Memory B cell (primary cell): ENCODE data around the gene DNAJB6.
"Not testable (repeated sequence)": the region's sequence is repeated elsewhere in the genome, so short reads cannot be mapped to it uniquely, and the experiment has no call there.

Source experiments
- ATAC-seq: fragments of 150-1000 bp; cut with Tn5 transposase; 2 replicates; pipeline ENCODE4 v1.10.0; 2021; ENCODE audit warnings: low read depth, mild to moderate bottlenecking, moderate library complexity
- DNase-seq, 2 donors: peaks; one replicate each; pipeline ENCODE4 v3.0.0; 2022; ENCODE audit warnings: low spot score in 2 of 2
- H3K27ac Mint-ChIP-seq: one replicate; pipeline ENCODE4 v1.8.0; 2022; ENCODE audit warnings: mild to moderate bottlenecking, moderate library complexity, mixed read lengths
- H3K27me3 Mint-ChIP-seq: one replicate; pipeline ENCODE4 v1.8.0; 2022; ENCODE audit warnings: mixed read lengths
- H3K36me3 Mint-ChIP-seq: one replicate; pipeline ENCODE4 v1.8.0; 2022; ENCODE audit warnings: mild to moderate bottlenecking, mixed read lengths
- H3K4me1 Mint-ChIP-seq: one replicate; pipeline ENCODE4 v1.8.0; 2022; ENCODE audit warnings: mixed read lengths
- H3K4me3 Mint-ChIP-seq: one replicate; pipeline ENCODE4 v1.8.0; 2022; ENCODE audit warnings: mild to moderate bottlenecking, moderate library complexity, mixed read lengths
- H3K9me3 Mint-ChIP-seq: one replicate; pipeline ENCODE4 v1.8.0; 2022; ENCODE audit warnings: mixed read lengths

The DNAJB6 gene

GRCh38 chr7:157442456-157442855, 105.7 kb downstream of the DNAJB6 start:
- Mint-ChIP-seq H3K4me3 (no peak overlapping the region), H3K27ac (no peak overlapping the region), H3K36me3 (peaks cover 3% of the 10 kb centered on the region), H3K4me1 (no peaks in the 10 kb centered on the region), H3K9me3 (peaks cover 10% of the 10 kb centered on the region), H3K27me3 (peaks cover 13% of the 10 kb centered on the region)
- DNase-seq (no peak), ATAC-seq (no peak)

GRCh38 chr7:157442993-157443831, 106.4 kb downstream of the DNAJB6 start:
- Mint-ChIP-seq H3K9me3 (peaks cover 10% of the 10 kb centered on the region), H3K36me3 (peaks cover 3% of the 10 kb centered on the region), H3K27me3 (peaks cover 13% of the 10 kb centered on the region), H3K4me3 (no peak overlapping the region), H3K27ac (no peak overlapping the region), H3K4me1 (no peaks in the 10 kb centered on the region)
- DNase-seq, result no peak
- ATAC-seq, result no peak

GRCh38 chr7:157444011-157444842, 107.4 kb downstream of the DNAJB6 start:
- peaks cover 12% of the 10 kb centered on the region for H3K27me3 Mint-ChIP-seq
- no peaks in the 10 kb centered on the region for H3K4me1 Mint-ChIP-seq
- H3K27ac Mint-ChIP-seq, result no peak overlapping the region
- no peak overlapping the region for H3K4me3 Mint-ChIP-seq
- no peak for DNase-seq
- ATAC-seq, result no peak
- H3K9me3 Mint-ChIP-seq, result peaks cover 9% of the 10 kb centered on the region
- H3K36me3 Mint-ChIP-seq, result peaks cover 3% of the 10 kb centered on the region

GRCh38 chr7:157444843-157445135, 108.0 kb downstream of the DNAJB6 start:
- ATAC-seq (no peak), DNase-seq (no peak)
- Mint-ChIP-seq H3K27ac (no peak overlapping the region), H3K36me3 (no peaks in the 10 kb centered on the region), H3K27me3 (peaks cover 6% of the 10 kb centered on the region), H3K4me1 (no peaks in the 10 kb centered on the region), H3K9me3 (peaks cover 3% of the 10 kb centered on the region), H3K4me3 (no peak overlapping the region)

GRCh38 chr7:157445246-157445955, 108.6 kb downstream of the DNAJB6 start:
- no peaks in the 10 kb centered on the region for H3K9me3 Mint-ChIP-seq
- H3K36me3 Mint-ChIP-seq, result no peaks in the 10 kb centered on the region
- H3K27me3 Mint-ChIP-seq, result peaks cover 3% of the 10 kb centered on the region
- no peak overlapping the region for H3K27ac Mint-ChIP-seq
- no peaks in the 10 kb centered on the region for H3K4me1 Mint-ChIP-seq
- no peak overlapping the region for H3K4me3 Mint-ChIP-seq
- ATAC-seq, result no peak
- no peak for DNase-seq

- Mint-ChIP-seq H3K27me3 (peaks cover 3% of the 10 kb centered on the region), H3K4me3 (no peak overlapping the region), H3K27ac (no peak overlapping the region), H3K4me1 (no peaks in the 10 kb centered on the region), H3K9me3 (no peaks in the 10 kb centered on the region), H3K36me3 (no peaks in the 10 kb centered on the region)
- ATAC-seq (no peak), DNase-seq (no peak)
Observed at GRCh38 chr7:157445956-157446295, 109.1 kb downstream of the DNAJB6 start.

- no peaks in the 10 kb centered on the region for H3K9me3 Mint-ChIP-seq
- DNase-seq, result no peak
- no peaks in the 10 kb centered on the region for H3K4me1 Mint-ChIP-seq
- no peak overlapping the region for H3K4me3 Mint-ChIP-seq
- ATAC-seq, result no peak
- no peaks in the 10 kb centered on the region for H3K36me3 Mint-ChIP-seq
- H3K27me3 Mint-ChIP-seq, result peaks cover 3% of the 10 kb centered on the region
- no peak overlapping the region for H3K27ac Mint-ChIP-seq
Observed at GRCh38 chr7:157446322-157446721, 109.5 kb downstream of the DNAJB6 start.

GRCh38 chr7:157454003-157454402, 117.2 kb downstream of the DNAJB6 start:
- not testable (repeated sequence) for H3K9me3 Mint-ChIP-seq, ATAC-seq

GRCh38 chr7:157457355-157458253, 120.8 kb downstream of the DNAJB6 start:
- ATAC-seq, result no peak
- no peak overlapping the region for H3K27ac Mint-ChIP-seq
- peaks cover 4% of the 10 kb centered on the region for H3K27me3 Mint-ChIP-seq
- H3K4me1 Mint-ChIP-seq, result peaks cover 3% of the 10 kb centered on the region
- peaks cover 7% of the 10 kb centered on the region for H3K9me3 Mint-ChIP-seq
- no peak for DNase-seq
- no peak overlapping the region for H3K4me3 Mint-ChIP-seq
- H3K36me3 Mint-ChIP-seq, result peaks cover 2% of the 10 kb centered on the region

More at GRCh38 chr7:157454003-157454402, 117.2 kb downstream of the DNAJB6 start:
- not testable (repeated sequence) for DNase-seq, H3K27ac Mint-ChIP-seq, H3K4me1 Mint-ChIP-seq, H3K36me3 Mint-ChIP-seq, H3K4me3 Mint-ChIP-seq, H3K27me3 Mint-ChIP-seq

GRCh38 chr7:157458254-157458633, 121.4 kb downstream of the DNAJB6 start:
- no peak for ATAC-seq
- Mint-ChIP-seq H3K4me3 (no peak overlapping the region), H3K4me1 (peaks cover 3% of the 10 kb centered on the region), H3K9me3 (peaks cover 1% of the 10 kb centered on the region), H3K27me3 (peaks cover 4% of the 10 kb centered on the region), H3K36me3 (peaks cover 2% of the 10 kb centered on the region), H3K27ac (no peak overlapping the region)
- no peak for DNase-seq

GRCh38 chr7:157459966-157460365, 123.2 kb downstream of the DNAJB6 start:
- H3K27ac Mint-ChIP-seq, result no peak overlapping the region
- H3K36me3 Mint-ChIP-seq, result peaks cover 2% of the 10 kb centered on the region
- DNase-seq, result no peak
- no peak for ATAC-seq
- peaks cover 3% of the 10 kb centered on the region for H3K4me1 Mint-ChIP-seq
- peaks cover 10% of the 10 kb centered on the region for H3K27me3 Mint-ChIP-seq
- peaks cover 1% of the 10 kb centered on the region for H3K9me3 Mint-ChIP-seq
- no peak overlapping the region for H3K4me3 Mint-ChIP-seq

GRCh38 chr7:157460721-157461120, 123.9 kb downstream of the DNAJB6 start:
- Mint-ChIP-seq H3K36me3 (peaks cover 2% of the 10 kb centered on the region), H3K27me3 (peaks cover 12% of the 10 kb centered on the region), H3K4me3 (no peak overlapping the region), H3K4me1 (peaks cover 3% of the 10 kb centered on the region), H3K9me3 (peaks cover 1% of the 10 kb centered on the region), H3K27ac (no peak overlapping the region)
- no peak for DNase-seq
- no peak for ATAC-seq

- Mint-ChIP-seq H3K27ac (no peak overlapping the region), H3K36me3 (peaks cover 2% of the 10 kb centered on the region), H3K4me1 (peaks cover 3% of the 10 kb centered on the region), H3K27me3 (peaks cover 12% of the 10 kb centered on the region), H3K4me3 (no peak overlapping the region), H3K9me3 (peaks cover 1% of the 10 kb centered on the region)
- ATAC-seq, result no peak
- DNase-seq, result no peak
Observed at GRCh38 chr7:157461573-157462418, 125.0 kb downstream of the DNAJB6 start.
